ENCODE results near the gene TLR1. TPM values are rescaled to one million over a fixed set of nuclear protein-coding genes. Genes with fewer than 3 reads are reported as not detected.

TLR1 gene
- total RNA-seq, 1 donor from 2014 or later, result 0.36 TPM

- Mint-ChIP-seq H3K27me3 (peaks cover 6% of the 10 kb centered on the region), H3K27ac (no peak overlapping the region), H3K9me3 (no peaks in the 10 kb centered on the region), H3K4me3 (no peak overlapping the region), H3K4me1 (ENCODE audit: unreplicated experiment) (peaks cover 5% of the 10 kb centered on the region), H3K36me3 (no peaks in the 10 kb centered on the region)
- no peak for TF ChIP-seq CTCF (conservative IDR thresholded peaks at IDR 0.05)
- no peak for DNase-seq (ENCODE audit: extremely low spot score, unreplicated experiment)
Measured at GRCh38 chr4:38762560-38762959, 42.0 kb downstream of the TLR1 start.

- TF ChIP-seq CTCF (conservative IDR thresholded peaks at IDR 0.05), result peak; percentile 14
- H3K4me3 Mint-ChIP-seq, result no peak overlapping the region
- no peak overlapping the region for H3K27ac Mint-ChIP-seq
- H3K9me3 Mint-ChIP-seq, result no peaks in the 10 kb centered on the region
- no peaks in the 10 kb centered on the region for H3K27me3 Mint-ChIP-seq
- no peaks in the 10 kb centered on the region for H3K36me3 Mint-ChIP-seq
- H3K4me1 Mint-ChIP-seq (ENCODE audit: unreplicated experiment), result peaks cover 5% of the 10 kb centered on the region
- DNase-seq (ENCODE audit: extremely low spot score, unreplicated experiment), result no peak
Measured at GRCh38 chr4:38759790-38760122, 44.8 kb downstream of the TLR1 start.

- H3K4me1 Mint-ChIP-seq (ENCODE audit: unreplicated experiment), result peaks cover 5% of the 10 kb centered on the region
- peak overlapping the region; percentile 51 for H3K27ac Mint-ChIP-seq
- TF ChIP-seq CTCF (conservative IDR thresholded peaks at IDR 0.05), result peak; percentile 90
- no peaks in the 10 kb centered on the region for H3K9me3 Mint-ChIP-seq
- DNase-seq (ENCODE audit: extremely low spot score, unreplicated experiment), result no peak
- H3K4me3 Mint-ChIP-seq, result no peak overlapping the region
- no peaks in the 10 kb centered on the region for H3K36me3 Mint-ChIP-seq
- H3K27me3 Mint-ChIP-seq, result no peaks in the 10 kb centered on the region
Measured at GRCh38 chr4:38759113-38759789, 45.3 kb downstream of the TLR1 start.

- Mint-ChIP-seq H3K36me3 (no peaks in the 10 kb centered on the region), H3K27me3 (no peaks in the 10 kb centered on the region), H3K9me3 (no peaks in the 10 kb centered on the region), H3K27ac (no peak overlapping the region), H3K4me1 (ENCODE audit: unreplicated experiment) (peaks cover 5% of the 10 kb centered on the region), H3K4me3 (no peak overlapping the region)
- DNase-seq (ENCODE audit: extremely low spot score, unreplicated experiment), result no peak
- peak; percentile 29 for TF ChIP-seq CTCF (conservative IDR thresholded peaks at IDR 0.05)
Measured at GRCh38 chr4:38757945-38758600, 46.5 kb downstream of the TLR1 start.

GRCh38 chr4:38752941-38753806, 51.4 kb downstream of the TLR1 start:
- TF ChIP-seq CTCF (conservative IDR thresholded peaks at IDR 0.05), result no peak
- Mint-ChIP-seq H3K27ac (no peak overlapping the region), H3K4me1 (ENCODE audit: unreplicated experiment) (peaks cover 11% of the 10 kb centered on the region), H3K4me3 (no peak overlapping the region), H3K27me3 (no peaks in the 10 kb centered on the region), H3K36me3 (no peaks in the 10 kb centered on the region), H3K9me3 (no peaks in the 10 kb centered on the region)
- peak; percentile 84 for DNase-seq (ENCODE audit: extremely low spot score, unreplicated experiment)
